Measurements from ENCODE around the gene CDH23.

- no peak for TF ChIP-seq POLR2A (IDR thresholded peaks at IDR 0.05)
- no peak for TF ChIP-seq POLR2AphosphoS5 (IDR thresholded peaks at IDR 0.05)
- TF ChIP-seq CTCF (IDR thresholded peaks at IDR 0.05): no peak
Measured at GRCh38 chr10:71649631-71650030, 252.9 kb downstream of the CDH23 start.
